HG02571 (cell line): Measurements from ENCODE around the gene MGRN1.

Experiments
- ATAC-seq: cut with Tn5 transposase; IDR thresholded peaks from one replicate; pipeline ENCODE4 v1.9.1; 2021; ENCODE audit warnings: mild to moderate bottlenecking, moderate library complexity; ENCODE audit not compliant: unreplicated experiment

The MGRN1 gene

GRCh38 chr16:4695473-4696171 lies 71.0 kb downstream of the MGRN1 start:
- no peak for ATAC-seq

GRCh38 chr16:4696172-4696904 lies 71.7 kb downstream of the MGRN1 start:
- no peak for ATAC-seq

GRCh38 chr16:4696905-4697847 lies 72.5 kb downstream of the MGRN1 start:
- ATAC-seq, result no peak

GRCh38 chr16:4697848-4698291 lies 73.2 kb downstream of the MGRN1 start:
- no peak for ATAC-seq

- ATAC-seq, result no peak
Observed at GRCh38 chr16:4698321-4699045, 73.9 kb downstream of the MGRN1 start.

GRCh38 chr16:4699046-4699556 lies 74.5 kb downstream of the MGRN1 start:
- no peak for ATAC-seq

GRCh38 chr16:4700380-4700996 lies 75.9 kb downstream of the MGRN1 start:
- ATAC-seq, result no peak

- no peak for ATAC-seq
Observed at GRCh38 chr16:4700997-4701743, 76.5 kb downstream of the MGRN1 start.

GRCh38 chr16:4701791-4702465 lies 77.3 kb downstream of the MGRN1 start:
- ATAC-seq, result no peak

- ATAC-seq, result no peak
Observed at GRCh38 chr16:4702466-4702808, 77.8 kb downstream of the MGRN1 start.

- no peak for ATAC-seq
Observed at GRCh38 chr16:4703906-4704305, 79.3 kb downstream of the MGRN1 start.

GRCh38 chr16:4704491-4704890 lies 79.9 kb downstream of the MGRN1 start:
- no peak for ATAC-seq

- ATAC-seq, result no peak
Observed at GRCh38 chr16:4704913-4705312, 80.3 kb downstream of the MGRN1 start.

GRCh38 chr16:4706871-4707270 lies 82.2 kb downstream of the MGRN1 start:
- no peak for ATAC-seq

- ATAC-seq, result no peak
Observed at GRCh38 chr16:4709481-4709880, 84.9 kb downstream of the MGRN1 start.

- ATAC-seq, result no peak
Observed at GRCh38 chr16:4713663-4714501, 89.3 kb downstream of the MGRN1 start.

GRCh38 chr16:4714996-4715395 lies 90.4 kb downstream of the MGRN1 start:
- ATAC-seq, result no peak

GRCh38 chr16:4718466-4718865 lies 93.8 kb downstream of the MGRN1 start:
- ATAC-seq, result no peak
